Lower lobe of right lung (tissue), 2 donors: ENCODE results near the gene LRRC17. TPM values are rescaled to one million over a fixed set of nuclear protein-coding genes. Genes with fewer than 3 reads are reported as not detected.

Source experiments
- ATAC-seq, 2 donors: fragments of 200-7000 bp; cut with Tn5 transposase; one replicate each; pipeline ENCODE4 v1.9.1; 2020 to 2022; ENCODE audit warnings: mild to moderate bottlenecking in 2 of 2, moderate library complexity in 2 of 2
- DNase-seq: peaks from one replicate; pipeline ENCODE4 v3.0.0-alpha.2; 2020
- H3K27ac ChIP-seq: fragments of 200-600 bp; one replicate; pipeline ENCODE4 v1.8.0; 2022
- H3K27me3 ChIP-seq: fragments of 200-600 bp; one replicate; pipeline ENCODE4 v1.8.0; 2022; ENCODE audit warnings: low read depth
- H3K36me3 ChIP-seq: fragments of 200-600 bp; one replicate; pipeline ENCODE4 v1.8.0; 2022; ENCODE audit warnings: mild to moderate bottlenecking
- H3K4me1 ChIP-seq: fragments of 200-600 bp; one replicate; pipeline ENCODE4 v1.8.0; 2022
- H3K4me3 ChIP-seq: fragments of 200-600 bp; one replicate; pipeline ENCODE4 v1.8.0; 2022; ENCODE audit warnings: mild to moderate bottlenecking
- H3K9me3 ChIP-seq: fragments of 200-600 bp; one replicate; pipeline ENCODE4 v1.8.0; 2022
- CTCF ChIP-seq: fragments of 200-600 bp; IDR thresholded peaks from one replicate; pipeline ENCODE4 v1.8.0; 2022; ENCODE audit warnings: antibody characterized with exemption, mild to moderate bottlenecking
- intact Hi-C: fragments of 100-400 bp; cut with DNase I; formaldehyde crosslinking; loops from one replicate; pipeline ENCODE4 v1.11.0; 2022
- total RNA-seq: library from RNA; stranded (reverse); fragmentation: NEBNext Ultra II Directional; extraction: Animal tissue kit (Norgen Biotek cat#: 25700); gene quantifications from one replicate; pipeline ENCODE4 v1.2.1, GENCODE V29; 2021
- donor health status: DM: no; HTN: yes; CAD: no; lungs with severe emphysema.

LRRC17 gene
- total RNA-seq, 1 donor from 2014 or later = 1.5 TPM

GRCh38 chr7:102966465-102966864 lies 53.7 kb downstream of the LRRC17 start:
- Histone ChIP-seq H3K27me3 (no peaks in the 10 kb centered on the region), H3K4me1 (no peaks in the 10 kb centered on the region), H3K36me3 (no peaks in the 10 kb centered on the region), H3K4me3 (no peak overlapping the region), H3K9me3 (no peaks in the 10 kb centered on the region), H3K27ac (no peak overlapping the region)
- ATAC-seq (no peak), DNase-seq (no peak)
- TF ChIP-seq CTCF = no peak
- intact Hi-C loops = no loop called here

GRCh38 chr7:102967798-102968197 lies 55.0 kb downstream of the LRRC17 start:
- H3K27ac ChIP-seq = no peak overlapping the region
- no peak for TF ChIP-seq CTCF
- H3K4me3 ChIP-seq = no peak overlapping the region
- H3K36me3 ChIP-seq = no peaks in the 10 kb centered on the region
- intact Hi-C loops = no loop called here
- H3K4me1 ChIP-seq = no peaks in the 10 kb centered on the region
- H3K9me3 ChIP-seq = no peaks in the 10 kb centered on the region
- no peak for DNase-seq
- H3K27me3 ChIP-seq = no peaks in the 10 kb centered on the region
- no peak for ATAC-seq

GRCh38 chr7:102973096-102973802 lies 60.4 kb downstream of the LRRC17 start:
- Histone ChIP-seq H3K4me3 (no peak overlapping the region), H3K4me1 (no peaks in the 10 kb centered on the region), H3K36me3 (no peaks in the 10 kb centered on the region), H3K27ac (no peak overlapping the region), H3K27me3 (no peaks in the 10 kb centered on the region), H3K9me3 (no peaks in the 10 kb centered on the region)
- TF ChIP-seq CTCF = no peak
- intact Hi-C loops = no loop called here
- ATAC-seq (no peak), DNase-seq (no peak)

GRCh38 chr7:102974366-102975236 lies 61.8 kb downstream of the LRRC17 start:
- intact Hi-C loops = no loop called here
- peaks cover 5% of the 10 kb centered on the region for H3K9me3 ChIP-seq
- H3K4me1 ChIP-seq = no peaks in the 10 kb centered on the region
- peak; percentile 9 for TF ChIP-seq CTCF
- no peaks in the 10 kb centered on the region for H3K36me3 ChIP-seq
- ATAC-seq = no peak
- no peak overlapping the region for H3K4me3 ChIP-seq
- no peaks in the 10 kb centered on the region for H3K27me3 ChIP-seq
- DNase-seq = no peak
- no peak overlapping the region for H3K27ac ChIP-seq

GRCh38 chr7:102975854-102976253 lies 63.1 kb downstream of the LRRC17 start:
- Histone ChIP-seq H3K36me3 (no peaks in the 10 kb centered on the region), H3K4me1 (no peaks in the 10 kb centered on the region), H3K9me3 (peaks cover 5% of the 10 kb centered on the region), H3K27me3 (no peaks in the 10 kb centered on the region), H3K27ac (no peak overlapping the region), H3K4me3 (no peak overlapping the region)
- DNase-seq (no peak), ATAC-seq (no peak)
- no peak for TF ChIP-seq CTCF
- intact Hi-C loops = no loop called here
